Liver (tissue), 3 donors: ENCODE data around the gene GCGR.

ENCODE experiments used
- CTCF ChIP-seq: fragments of 150-350 bp; IDR thresholded peaks from 2 replicates; pipeline ENCODE4 v1.5.1; 2017; ENCODE audit warnings: improper control_type of control experiment, low read depth, low read length; ENCODE audit not compliant: missing input control
- JUND ChIP-seq, 2 donors: IDR thresholded peaks; 2 replicates each; pipeline ENCODE4 v1.6.1; 2016; ENCODE audit warnings: antibody characterized with exemption in 2 of 2
- REST ChIP-seq: IDR thresholded peaks from 2 replicates; pipeline ENCODE4 v1.6.1; 2016; ENCODE audit warnings: antibody characterized with exemption, mild to moderate bottlenecking
- donor health status: healthy.
- donor health status: healthy.

GRCh38 chr17:81802856-81803643 lies 900 bp upstream of the GCGR start:
- no peak for TF ChIP-seq CTCF
- no peak for TF ChIP-seq REST
- TF ChIP-seq JUND (IDR thresholded peaks at IDR 0.05), result no peak
